ENCODE results near the gene TMEM95.
"Not testable (repeated sequence)": the region's sequence is repeated elsewhere in the genome, so short reads cannot be mapped to it uniquely, and the experiment has no call there.

The TMEM95 gene

DNA sequence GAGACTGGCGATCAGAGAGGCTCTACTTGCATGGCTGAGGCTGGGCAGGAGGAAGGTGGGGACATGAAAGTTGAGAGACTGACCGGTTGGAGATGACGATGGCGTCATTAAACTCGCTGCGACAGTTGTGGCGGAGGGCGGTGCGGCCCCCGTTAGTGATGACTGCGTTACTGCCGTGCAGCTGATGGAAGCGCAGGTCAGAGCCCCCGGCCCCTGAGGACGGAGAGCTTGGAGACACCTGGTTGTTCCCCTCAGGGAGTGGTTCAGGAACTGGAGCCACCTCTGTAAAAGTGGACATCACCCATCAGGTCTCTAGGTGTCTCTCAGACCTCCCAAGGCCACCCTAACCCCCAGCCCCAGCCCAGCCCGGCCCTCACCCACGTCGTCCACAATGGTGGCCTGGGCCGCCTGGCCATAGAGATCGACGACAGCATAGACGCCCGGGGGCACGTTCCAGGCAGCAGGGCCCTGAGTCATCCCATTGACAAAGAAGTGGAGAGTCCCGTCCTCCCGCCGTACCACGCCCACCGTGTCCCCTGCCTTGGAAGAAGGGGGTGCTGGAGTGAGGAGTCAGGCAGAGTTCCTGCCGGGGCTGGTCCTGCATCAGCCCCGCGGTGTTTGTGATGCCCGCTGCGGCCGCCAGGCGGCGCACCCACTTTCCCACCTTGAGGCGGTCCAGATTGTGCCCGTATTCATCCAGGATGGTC is 31.1 kb upstream of the TMEM95 start:
- DNase-seq (ENCODE audit: low read depth in 2 of 2), result peak; percentile 35 to 64

DNA sequence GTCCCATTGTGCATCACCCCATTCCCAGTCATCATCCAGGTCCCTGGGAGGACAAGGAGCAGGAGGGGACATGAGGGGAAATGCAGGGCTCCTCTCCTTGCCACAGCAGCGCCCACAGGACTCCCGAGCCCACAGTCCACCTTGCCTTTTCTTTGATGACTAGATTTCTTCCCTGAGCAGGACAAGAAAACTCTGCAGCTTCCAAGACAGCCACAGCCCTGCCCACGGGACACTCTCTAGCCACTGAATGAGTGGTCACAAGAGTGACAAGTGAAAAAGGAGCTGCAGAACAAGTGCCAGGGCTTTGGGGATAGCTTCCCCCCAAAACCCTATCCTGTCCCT is 30.5 kb upstream of the TMEM95 start:
- DNase-seq (ENCODE audit: low read depth in 2 of 2), result no peak

GRCh38 chr17:7325031-7325528 is 29.9 kb upstream of the TMEM95 start:
- no peak for DNase-seq (ENCODE audit: low read depth in 2 of 2)

GRCh38 chr17:7326186-7326585 is 28.8 kb upstream of the TMEM95 start:
- DNase-seq (ENCODE audit: low read depth in 2 of 2), result no peak

DNA sequence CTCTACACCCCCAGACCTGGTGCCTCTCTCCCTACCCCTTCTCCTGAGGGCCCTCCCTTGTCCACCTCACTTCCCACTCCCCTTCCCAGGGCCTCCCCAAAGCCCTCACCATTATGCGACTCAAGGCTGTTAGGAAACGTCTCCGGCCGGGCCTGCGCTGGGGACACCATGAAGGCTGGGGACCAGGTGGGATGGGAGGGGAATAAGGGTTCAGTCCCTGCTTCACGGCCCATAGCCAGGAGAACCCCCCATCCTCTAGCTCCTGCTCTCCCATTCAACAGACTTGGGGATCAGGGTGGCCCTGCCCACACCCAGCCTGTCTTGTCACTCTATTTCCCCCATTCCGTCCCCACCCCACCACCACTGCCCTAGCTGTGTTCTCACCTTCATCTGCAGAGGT is 27.9 kb upstream of the TMEM95 start:
- no peak for DNase-seq (ENCODE audit: low read depth in 2 of 2)

GRCh38 chr17:7327501-7327900 is 27.5 kb upstream of the TMEM95 start:
- DNase-seq (ENCODE audit: low read depth in 2 of 2), result no peak

DNA sequence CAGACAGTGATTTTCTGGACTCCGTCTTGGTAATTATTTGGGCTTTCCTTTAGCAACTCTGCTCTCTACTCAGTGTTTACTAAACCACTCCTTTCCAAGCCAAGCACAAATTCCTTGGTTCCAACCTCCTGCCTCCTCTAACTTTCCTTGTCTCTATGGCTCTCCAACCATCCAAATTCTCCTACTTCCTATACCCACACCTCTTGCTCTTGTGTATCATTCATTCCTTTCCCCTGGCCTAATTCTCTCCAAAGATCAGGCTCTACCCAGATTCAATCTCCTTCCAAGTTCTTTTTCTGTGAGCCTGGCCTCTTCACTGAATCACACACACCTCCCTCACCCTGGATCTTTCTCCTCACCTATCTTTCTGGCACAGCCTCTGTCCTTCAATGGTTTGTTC is 26.9 kb upstream of the TMEM95 start:
- DNase-seq (ENCODE audit: low read depth in 2 of 2), result no peak

- no peak for DNase-seq (ENCODE audit: low read depth in 2 of 2)
Measured at GRCh38 chr17:7328840-7329373, 26.0 kb upstream of the TMEM95 start, which contains the start of gene NEURL4. Gene NEURL4, minus strand, starts transcription at chr17:7329335. Its CDS starts 23 bp downstream, at chr17:7329312.

DNA sequence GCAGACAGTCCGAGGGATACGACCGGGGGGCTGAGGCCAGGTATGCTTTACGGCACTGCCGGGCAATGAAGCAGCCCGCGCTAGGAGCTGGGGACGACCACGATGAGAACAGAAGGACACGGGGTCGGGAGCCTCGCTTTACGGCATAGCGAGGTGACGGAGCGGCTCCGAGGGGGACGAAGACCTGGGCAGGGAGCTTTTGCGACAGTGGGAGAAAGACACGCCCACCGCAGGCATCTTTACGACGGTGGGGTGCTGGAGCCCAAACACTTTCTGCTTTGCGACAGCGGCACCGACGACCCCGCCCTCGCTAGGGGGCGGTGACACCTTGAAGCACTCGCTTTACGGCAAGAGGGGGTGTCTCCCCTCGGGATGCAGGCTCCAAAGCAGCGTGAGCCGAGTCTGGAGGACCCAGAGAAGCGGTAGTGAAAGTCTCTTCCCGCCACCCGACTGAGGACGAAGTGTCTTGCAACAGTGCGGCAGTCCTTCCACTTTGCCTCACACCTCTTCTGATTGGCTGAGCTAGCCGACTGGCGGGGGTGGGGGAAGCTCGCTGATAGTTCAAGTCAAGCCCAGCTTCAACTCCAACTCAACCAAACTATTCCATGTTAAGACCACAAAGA is 25.5 kb upstream of the TMEM95 start:
- peak; percentile 90 to 96 for DNase-seq (ENCODE audit: low read depth in 2 of 2)

DNA sequence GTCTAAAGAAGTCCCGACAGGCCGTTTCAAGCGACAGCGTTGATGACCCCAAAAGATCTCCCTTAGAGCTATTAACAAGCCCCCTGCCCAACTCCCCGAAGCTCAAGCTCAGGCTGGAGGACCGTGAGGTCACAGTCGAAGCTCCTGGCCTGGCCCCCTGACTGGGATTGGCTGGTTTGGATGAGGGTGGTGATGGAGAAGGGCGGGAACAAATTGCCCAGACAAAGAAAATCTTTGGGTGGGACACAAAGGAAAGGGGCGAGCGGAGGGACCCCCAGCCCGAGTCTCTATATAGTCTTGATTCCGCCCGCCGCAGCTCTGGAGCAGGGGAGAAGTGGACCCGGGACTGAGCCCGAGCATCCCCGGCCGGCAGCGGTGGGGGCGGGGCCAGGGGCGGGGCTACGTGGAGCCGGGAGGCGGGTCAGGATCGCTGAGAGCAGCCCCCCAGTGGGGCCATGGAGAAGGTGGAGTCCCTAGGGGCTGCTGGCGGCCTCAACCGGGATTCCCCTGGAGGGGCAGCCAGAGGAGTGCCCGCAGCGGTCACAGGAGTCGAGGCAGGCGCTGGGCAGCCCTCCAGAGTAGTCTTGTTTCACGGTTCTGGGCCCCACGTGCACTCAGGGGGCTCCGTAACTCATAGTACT is 24.8 kb upstream of the TMEM95 start:
- DNase-seq (ENCODE audit: low read depth in 2 of 2), result peak; percentile 57 to 75

DNA sequence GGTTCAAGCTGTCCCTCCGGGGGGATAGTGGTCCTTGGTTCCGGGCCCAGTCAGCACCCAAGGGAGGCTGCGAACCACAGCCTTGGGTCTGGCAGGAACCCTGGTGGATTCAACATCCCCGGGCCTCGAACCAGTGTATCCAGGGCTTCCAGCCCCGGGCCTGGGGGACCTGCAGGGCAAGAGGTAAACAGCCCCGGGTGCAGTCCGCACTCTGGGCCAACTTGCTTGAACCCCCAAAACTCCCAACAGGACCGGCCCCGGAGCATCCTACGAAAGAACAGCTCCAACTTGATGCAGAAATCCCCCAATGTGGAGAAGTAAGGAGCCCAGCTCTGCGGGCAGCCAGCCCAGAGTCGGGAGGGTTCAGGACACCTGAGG is 24.3 kb upstream of the TMEM95 start:
- DNase-seq (ENCODE audit: low read depth in 2 of 2), result no peak

DNA sequence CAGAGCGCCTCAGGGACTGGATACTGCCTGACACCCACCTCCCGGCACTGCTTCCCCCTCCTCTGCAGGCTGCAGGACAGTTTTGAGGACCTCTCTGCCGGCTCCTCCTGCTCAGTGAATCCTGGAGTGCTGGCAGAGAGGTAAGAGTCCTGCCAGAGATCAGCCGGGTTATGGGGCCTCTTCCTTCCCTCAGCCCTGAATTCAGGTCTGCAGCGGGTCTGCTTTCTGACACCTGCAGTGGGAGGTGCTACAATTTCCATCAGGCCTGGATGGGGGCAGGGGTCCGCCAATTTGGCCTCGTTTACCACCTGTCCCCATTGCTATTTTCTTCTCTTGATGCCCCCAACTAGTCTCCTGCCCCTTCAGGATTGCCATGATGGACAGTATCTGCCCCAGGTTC is 22.8 kb upstream of the TMEM95 start:
- no peak for DNase-seq (ENCODE audit: low read depth in 2 of 2)

- DNase-seq (ENCODE audit: low read depth in 2 of 2), result not testable (repeated sequence)
Measured at GRCh38 chr17:7332600-7333069, 22.3 kb upstream of the TMEM95 start.

GRCh38 chr17:7334938-7335538 is 19.9 kb upstream of the TMEM95 start:
- DNase-seq (ENCODE audit: low read depth in 2 of 2), result no peak

DNA sequence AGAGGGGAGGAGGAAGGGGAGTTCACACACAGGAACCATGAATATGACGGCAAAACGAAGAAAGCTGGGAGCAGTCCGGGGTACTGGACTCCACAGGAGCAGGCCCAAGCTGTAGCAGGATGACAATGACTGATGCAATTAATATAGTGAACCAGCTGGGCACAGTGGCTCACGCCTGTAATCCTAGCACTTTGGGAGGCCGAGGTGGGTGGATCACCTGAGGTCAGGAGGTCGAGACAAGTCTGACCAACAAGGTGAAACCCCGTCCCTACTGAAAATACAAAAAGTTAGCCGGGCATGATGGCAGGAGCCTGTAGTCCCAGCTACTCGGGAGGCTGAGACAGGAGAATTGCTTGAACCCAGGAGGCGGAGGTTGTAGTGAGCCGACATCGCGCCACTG is 19.2 kb upstream of the TMEM95 start:
- not testable (repeated sequence) for DNase-seq (ENCODE audit: low read depth in 2 of 2)

DNA sequence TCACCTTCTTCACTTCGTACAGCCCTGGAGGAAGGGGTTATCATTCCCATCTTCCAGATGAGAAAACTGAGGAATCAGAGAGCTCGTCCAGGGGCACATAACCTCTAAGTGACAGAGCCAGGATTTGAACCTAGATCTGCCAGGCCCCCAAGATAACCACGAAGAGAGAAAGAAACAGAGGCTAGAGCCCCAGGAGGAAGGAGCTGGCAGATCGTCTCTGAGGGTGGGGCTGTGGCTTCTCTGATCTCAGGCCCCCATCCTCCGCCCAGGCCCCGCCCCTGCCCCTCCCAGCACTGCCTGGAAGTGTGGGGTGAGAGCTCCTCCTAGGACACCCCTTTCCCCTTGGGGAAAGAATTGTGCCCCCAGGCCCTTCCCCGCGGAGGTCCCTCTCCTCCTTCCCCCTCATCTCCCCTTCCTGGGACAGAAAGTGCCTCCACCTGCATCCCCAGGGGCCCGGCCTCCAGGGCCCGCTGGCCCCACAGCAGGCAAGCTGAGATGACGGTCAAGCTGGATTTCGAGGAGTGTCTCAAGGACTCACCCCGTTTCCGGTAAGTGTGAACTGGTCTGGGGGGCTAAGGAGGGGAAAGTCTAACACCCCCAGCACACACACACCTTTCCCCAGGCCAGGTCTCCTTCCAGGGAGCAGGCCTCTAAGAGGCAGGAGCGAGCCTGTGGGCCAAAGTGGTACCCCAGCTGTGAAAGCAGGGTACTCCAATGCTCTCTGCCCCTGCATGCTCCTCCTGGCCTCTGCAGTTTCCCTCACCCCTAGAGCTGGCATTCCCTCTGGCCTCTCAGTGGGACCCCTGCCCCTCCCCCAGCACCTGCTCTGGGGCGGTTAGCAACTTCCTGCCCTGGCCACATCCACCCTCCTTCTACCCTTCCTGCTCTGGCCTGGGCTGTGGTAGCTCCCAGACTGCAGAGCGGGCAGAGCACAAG is 18.4 kb upstream of the TMEM95 start, which contains the start of gene ACAP1:
ACAP1 (plus strand) TSS at position 290 of the 936 bp plus-strand sequence; CDS start at position 496, 206 bp downstream.
- peak; percentile 70 to 91 for DNase-seq (ENCODE audit: low read depth in 2 of 2)

DNA sequence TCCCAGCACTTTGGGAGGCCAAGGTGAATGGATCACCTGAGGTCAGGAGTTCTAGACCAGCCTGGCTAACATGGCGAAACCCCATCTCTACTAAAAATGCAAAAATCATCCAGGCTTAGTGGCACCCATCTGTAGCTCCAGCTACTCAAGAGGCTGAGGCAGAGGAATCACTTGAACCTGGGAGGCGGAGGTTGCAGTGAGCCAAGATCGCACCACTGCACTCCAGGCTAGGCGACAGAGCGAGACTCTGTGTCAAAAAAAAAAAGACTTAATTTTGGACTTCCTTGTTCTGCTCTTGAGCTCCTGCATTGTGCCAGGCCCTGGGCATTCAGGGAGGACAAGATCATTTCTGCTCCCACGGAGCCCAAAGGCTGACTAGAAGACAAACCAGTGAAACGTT is 17.4 kb upstream of the TMEM95 start:
- DNase-seq (ENCODE audit: low read depth in 2 of 2), result not testable (repeated sequence)

DNA sequence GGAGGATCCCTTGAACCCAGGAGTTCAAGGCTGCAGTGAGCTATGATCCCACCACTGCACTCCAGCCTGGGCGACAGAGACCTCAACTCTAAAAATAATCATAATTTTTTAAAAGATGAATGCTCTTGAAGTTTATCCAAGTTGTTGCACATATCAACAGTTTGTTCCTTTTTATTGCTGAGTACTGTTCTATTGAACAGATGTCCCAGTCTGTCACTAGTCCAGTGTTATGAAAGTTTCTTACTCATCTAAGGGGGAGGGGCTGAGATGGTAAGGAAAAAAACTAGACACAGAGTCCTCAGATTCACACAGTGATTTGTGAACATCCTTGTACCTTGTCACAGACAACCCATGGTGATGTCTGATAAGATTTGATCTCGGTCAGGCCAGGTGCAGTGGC is 14.8 kb upstream of the TMEM95 start:
- DNase-seq (ENCODE audit: low read depth in 2 of 2), result no peak

- DNase-seq (ENCODE audit: low read depth in 2 of 2), result no peak
Measured at GRCh38 chr17:7341842-7342241, 13.1 kb upstream of the TMEM95 start.

DNA sequence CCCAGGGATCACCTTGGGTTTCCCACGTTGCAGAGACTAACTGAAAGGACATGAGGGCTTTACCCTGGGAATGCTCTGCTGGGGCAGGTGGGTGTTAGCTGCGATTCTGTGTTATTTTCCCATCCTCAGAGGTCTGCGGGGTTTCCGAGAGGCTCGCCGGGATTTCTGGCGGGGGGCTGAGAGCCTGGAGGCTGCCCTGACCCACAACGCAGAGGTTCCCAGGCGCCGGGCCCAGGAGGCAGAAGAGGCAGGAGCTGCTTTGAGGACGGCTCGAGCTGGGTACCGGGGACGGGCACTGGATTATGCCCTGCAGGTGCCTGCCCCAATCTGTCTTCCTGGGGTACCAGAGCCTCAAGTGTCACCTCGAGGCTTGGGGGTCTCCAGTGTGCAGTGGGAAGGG is 11.7 kb upstream of the TMEM95 start:
- DNase-seq (ENCODE audit: low read depth in 2 of 2), result no peak
